ENCODE results near the gene RING1.

RING1 gene

DNA sequence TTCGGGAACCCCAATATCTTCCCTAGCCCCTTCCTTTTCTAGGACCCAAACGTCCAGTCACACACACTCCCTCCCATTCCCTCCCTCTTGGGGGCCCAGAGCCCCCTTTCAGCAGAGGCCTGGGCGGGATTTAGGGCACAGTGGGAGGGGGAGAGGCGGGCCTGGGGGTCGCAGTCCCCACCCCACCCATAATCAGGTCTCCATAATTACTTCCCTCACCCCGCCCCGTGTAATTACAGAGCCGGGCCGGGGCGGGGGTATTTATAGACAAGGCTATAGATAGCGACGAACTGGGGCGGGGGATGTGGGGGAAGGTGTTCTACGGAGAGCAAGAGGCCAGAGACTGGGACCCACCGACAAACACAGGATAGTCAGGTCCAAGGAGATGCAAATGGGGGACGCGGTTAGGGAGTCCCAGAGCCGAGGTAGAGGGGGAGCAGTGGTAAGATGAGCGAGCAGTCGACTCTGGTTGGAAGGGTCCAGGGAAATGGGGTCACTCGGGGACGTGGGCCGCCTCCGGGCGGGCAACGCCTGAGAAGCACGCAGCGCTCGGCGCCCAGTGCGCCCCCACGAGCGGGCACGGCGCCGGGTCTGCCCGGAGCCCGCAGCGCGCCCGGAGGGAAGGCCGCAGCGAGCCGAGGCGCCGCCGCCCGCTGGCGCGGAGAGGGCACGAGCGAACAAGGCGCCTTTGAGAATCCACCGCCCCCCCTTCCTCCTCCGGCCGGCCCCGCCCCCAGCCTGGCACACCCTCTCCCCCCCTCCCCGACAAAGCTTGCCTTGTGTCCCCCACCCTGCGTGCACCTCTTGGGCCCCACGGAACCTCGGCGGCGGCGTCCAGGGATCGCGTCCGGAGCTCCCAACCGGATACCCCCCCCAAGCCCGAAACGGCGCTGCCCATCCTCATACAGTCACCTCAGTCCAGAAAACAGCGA, 15.4 kb upstream of the RING1 start:
- no peak for DNase-seq (ENCODE audit: low spot score)

- DNase-seq (ENCODE audit: low spot score), result no peak
These were observed 14.7 kb upstream of the RING1 start for GRCh38 chr6:33193619-33194018.

GRCh38 chr6:33194431-33194979, 13.8 kb upstream of the RING1 start:
- DNase-seq (ENCODE audit: low spot score), result no peak

GRCh38 chr6:33195304-33196165, 12.8 kb upstream of the RING1 start:
- no peak for DNase-seq (ENCODE audit: low spot score)

DNA sequence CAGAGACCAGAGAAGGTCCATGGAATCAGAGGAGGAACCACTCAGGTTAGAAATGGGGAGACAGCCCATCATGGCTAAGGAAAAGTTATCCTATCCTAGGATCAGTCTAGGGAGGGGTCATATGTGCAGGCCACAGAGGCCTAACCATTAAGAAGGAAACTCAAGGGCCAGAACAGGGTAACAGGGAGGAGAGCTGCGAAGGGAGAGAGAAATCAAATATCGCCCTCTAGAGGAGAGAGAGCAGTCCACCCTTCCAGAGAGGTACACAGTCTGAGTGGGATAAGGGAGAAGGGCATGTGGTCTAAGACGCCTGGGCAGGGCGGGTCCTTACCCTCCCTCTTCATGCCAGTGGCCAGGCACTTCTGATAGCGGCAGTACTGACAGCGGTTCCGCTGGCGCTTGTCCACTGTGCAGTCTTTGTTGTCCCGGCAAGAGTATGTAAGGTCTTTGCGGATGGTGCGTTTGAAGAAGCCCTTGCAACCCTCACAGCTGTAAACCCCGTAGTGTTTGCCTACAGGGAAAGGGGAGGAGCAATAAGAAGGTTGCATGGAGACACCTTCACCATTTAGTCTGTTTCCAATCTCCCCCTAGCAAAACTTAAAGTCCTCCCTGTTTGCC, 10.8 kb upstream of the RING1 start:
- DNase-seq (ENCODE audit: low spot score), result peak; percentile 61

GRCh38 chr6:33198159-33198852, 10.0 kb upstream of the RING1 start:
- DNase-seq (ENCODE audit: low spot score), result no peak

GRCh38 chr6:33198853-33199436, 9.4 kb upstream of the RING1 start:
- no peak for DNase-seq (ENCODE audit: low spot score)

DNA sequence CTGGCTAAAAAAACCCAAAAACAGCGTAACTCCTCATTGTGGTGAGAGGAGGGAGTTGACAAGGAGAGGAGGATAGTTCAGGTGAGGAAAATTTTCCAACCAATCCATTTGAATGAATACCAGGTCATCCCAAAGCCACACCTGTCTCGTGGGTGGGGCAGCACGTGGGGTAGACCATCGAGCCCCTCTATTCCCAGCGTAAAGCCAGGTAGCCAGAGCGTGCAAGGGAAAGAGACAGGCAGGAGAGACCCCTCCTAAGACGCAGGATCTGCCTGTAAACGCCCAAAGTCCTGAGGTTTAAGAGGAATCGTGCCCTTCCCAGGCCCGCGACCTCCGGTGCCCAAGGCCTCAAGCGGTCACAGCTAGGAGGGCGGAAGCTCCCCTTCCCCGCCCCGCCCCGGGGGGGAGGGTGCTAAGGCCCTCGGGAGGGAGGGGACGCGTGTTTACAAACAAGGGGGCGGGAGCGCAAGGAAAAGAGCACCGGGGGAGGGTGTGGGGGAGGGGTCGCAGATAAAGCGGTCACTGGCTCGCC, 8.5 kb upstream of the RING1 start:
- DNase-seq (ENCODE audit: low spot score), result peak; percentile 72

DNA sequence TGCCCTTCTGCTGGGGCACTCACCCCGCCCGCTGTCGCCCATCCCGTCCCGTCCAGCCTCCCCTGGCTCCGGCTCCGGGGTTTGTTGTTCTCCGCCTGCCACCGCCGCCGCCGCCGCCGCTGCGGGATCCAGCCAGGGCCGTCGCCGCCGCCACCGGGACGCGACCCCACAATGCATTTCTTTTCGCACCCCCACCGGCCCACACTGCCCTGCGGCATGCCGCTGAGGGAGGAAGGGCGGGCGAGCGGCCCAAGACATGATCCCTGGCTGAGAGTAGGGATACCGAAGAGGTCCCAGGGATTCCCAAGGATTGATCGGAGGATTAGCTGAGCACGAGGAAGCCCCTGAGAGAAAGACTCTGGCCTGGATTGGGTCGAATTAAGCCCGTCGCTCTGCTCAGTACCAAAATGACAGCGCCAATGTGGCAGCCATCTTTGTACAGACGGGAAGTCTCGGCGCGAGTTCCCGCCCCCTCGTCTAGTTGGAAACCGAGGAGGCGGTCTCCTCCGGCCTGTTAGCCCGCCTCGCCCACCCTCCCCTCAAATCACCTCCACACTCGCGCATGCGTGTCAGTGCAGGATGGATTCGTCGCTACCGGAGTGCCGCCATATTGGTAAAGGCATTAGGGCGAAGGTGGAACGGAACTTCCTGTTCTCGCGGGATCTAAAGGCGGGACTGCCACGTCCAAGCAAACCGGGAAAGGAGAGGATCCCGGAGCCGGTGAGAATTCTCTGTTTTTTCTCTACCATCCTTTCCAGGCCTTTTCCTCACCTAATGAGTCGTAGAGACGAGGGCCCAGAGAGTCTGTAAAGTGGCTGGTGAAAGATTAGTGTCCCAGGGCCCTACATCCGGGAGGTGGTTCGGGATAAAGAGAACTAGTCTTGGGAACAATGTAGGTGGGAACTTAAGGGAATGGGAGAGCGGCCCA, 7.8 kb upstream of the RING1 start, which contains the start of the genes RXRB and SLC39A7:
Gene RXRB, minus strand, starts transcription at position 447 of the 928 bp plus-strand sequence. Its CDS starts 189 bp downstream, at position 258.
Gene SLC39A7, plus strand, starts transcription at position 649 of the 928 bp plus-strand sequence. CDS start 379 bp downstream, outside the sequence.
- peak; percentile 99 for DNase-seq (ENCODE audit: low spot score)

DNA sequence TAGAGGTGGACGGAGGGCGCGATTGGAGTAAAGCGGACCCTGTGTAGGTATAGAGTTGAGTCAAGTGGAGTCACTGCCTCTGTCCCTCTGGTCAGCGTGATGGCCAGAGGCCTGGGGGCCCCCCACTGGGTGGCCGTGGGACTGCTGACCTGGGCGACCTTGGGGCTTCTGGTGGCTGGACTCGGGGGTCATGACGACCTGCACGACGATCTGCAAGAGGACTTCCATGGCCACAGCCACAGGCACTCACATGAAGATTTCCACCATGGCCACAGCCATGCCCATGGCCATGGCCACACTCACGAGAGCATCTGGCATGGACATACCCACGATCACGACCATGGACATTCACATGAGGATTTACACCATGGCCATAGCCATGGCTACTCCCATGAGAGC, 7.2 kb upstream of the RING1 start:
- no peak for DNase-seq (ENCODE audit: low spot score)

- no peak for DNase-seq (ENCODE audit: low spot score)
These were observed 6.4 kb upstream of the RING1 start for GRCh38 chr6:33201935-33202334.

DNA sequence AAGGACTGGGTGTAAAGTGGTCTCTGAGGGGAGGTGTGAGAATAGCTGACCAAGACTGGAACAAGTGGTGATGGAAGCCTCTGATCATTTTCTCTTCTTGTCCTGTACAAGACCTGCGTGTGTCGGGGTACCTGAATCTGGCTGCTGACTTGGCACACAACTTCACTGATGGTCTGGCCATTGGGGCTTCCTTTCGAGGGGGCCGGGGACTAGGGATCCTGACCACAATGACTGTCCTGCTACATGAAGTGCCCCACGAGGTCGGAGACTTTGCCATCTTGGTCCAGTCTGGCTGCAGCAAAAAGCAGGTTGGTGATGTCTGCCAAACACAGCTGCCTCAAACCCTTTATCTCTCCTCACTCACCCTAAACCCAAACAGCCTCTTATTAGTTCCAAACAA, 5.5 kb upstream of the RING1 start:
- no peak for DNase-seq (ENCODE audit: low spot score)

DNA sequence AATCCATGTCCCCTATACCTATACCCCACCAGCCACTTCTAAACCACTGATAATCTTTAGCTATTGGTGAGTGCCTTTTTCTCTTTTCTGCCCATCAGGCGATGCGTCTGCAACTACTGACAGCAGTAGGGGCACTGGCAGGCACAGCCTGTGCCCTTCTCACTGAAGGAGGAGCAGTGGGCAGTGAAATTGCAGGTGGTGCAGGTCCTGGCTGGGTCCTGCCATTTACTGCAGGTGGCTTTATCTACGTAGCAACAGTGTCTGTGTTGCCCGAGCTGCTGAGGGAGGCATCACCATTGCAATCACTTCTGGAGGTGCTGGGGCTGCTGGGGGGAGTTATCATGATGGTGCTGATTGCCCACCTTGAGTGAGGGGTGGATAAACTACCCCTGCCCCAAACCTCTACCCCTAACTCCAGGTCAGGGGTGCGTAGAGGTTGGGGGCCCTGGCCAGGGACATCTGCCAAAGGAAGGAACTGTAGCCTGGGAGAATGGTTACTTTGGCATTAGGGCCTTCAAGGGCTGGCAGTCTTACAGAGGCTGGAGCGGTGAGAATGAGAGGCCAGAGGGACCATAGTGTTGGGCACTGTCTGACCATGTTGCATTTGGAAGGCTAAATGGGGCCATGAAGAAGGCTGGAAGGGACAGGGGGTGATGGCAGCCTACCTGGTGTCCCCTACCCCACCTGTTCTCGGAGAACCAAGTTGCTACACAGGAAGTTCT, 4.7 kb upstream of the RING1 start:
- no peak for DNase-seq (ENCODE audit: low spot score)

- no peak for DNase-seq (ENCODE audit: low spot score)
These were observed 4.2 kb upstream of the RING1 start for GRCh38 chr6:33204165-33204414.

DNA sequence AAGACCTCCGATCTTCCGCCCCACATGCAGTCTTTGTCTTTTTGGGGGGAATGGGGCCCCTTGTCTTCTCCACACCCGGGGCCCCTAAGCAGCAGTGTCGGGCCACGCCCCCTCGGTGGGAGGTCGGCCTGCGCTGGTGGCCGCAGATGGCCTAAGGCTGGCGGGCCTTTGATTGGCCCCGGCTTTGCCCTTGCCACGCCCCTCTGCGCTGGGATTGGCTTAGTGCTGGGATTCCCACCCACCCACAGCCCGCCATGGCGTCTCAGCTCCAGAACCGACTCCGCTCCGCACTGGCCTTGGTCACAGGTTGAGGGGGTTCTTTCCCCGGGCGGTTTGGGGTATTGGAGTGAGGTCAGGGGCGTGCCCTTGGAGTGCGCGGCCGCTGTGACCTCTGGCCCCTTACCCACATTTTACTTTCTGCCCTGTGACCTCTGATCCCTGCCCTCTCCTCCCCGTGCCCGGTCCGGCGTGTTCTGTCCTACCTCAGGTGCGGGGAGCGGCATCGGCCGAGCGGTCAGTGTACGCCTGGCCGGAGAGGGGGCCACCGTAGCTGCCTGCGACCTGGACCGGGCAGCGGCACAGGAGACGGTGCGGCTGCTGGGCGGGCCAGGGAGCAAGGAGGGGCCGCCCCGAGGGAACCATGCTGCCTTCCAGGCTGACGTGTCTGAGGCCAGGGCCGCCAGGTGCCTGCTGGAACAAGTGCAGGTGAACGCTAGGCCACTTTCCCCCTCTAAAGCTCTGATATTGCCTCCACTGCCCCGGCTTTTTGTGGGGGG, 3.7 kb upstream of the RING1 start, which contains the start of gene HSD17B8:
Gene HSD17B8, plus strand, starts transcription at position 241 of the 776 bp plus-strand sequence. Its CDS starts 14 bp downstream, at position 255.
- peak; percentile 88 for DNase-seq (ENCODE audit: low spot score)

DNA sequence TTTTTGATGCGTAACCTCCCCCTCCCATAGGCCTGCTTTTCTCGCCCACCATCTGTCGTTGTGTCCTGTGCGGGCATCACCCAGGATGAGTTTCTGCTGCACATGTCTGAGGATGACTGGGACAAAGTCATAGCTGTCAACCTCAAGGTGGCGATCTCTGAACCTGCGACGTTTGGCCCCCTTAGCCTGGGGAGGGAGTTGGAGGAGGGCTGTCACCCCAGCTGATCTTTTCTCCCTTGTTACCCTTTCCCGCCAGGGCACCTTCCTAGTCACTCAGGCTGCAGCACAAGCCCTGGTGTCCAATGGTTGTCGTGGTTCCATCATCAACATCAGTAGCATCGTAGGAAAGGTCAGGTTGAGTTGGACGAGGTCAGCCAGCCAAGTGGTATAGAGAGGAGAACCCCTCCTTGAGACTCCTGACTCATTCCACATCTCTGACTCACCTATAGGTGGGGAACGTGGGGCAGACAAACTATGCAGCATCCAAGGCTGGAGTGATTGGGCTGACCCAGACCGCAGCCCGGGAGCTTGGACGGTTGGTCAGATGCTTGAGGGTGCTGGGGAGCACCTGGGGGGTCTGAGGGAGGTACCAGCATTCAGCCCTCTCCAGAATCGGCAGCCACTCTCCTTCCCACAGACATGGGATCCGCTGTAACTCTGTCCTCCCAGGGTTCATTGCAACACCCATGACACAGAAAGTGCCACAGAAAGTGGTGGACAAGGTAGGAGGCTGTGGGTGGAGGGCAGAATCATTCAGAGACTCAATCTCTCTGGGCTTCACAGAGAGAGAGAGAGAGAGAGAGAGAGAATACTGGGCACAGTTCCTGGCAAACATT, 2.9 kb upstream of the RING1 start:
- DNase-seq (ENCODE audit: low spot score), result peak; percentile 87
